Thyroid gland (tissue), 4 donors: ENCODE results near the gene CBR4. TPM values are rescaled to one million over a fixed set of nuclear protein-coding genes. Genes with fewer than 3 reads are reported as not detected.
A peak's percentile ranks its signal among the peaks of the same experiment; 100 is the strongest.

Experiments
- DNase-seq, 2 donors: peaks; one replicate each; pipeline ENCODE4 v3.0.0-alpha.2; 2019
- H3K27ac ChIP-seq, 3 donors: fragments of 200-600 bp; sonication (generic); 1 replicate in 2 of 3; 2 replicates in 1 of 3; pipeline ENCODE4 v1.5.1; 2016 to 2019; ENCODE audit warnings: mild to moderate bottlenecking in 1 of 3, moderate library complexity in 1 of 3
- H3K27me3 ChIP-seq: fragments of 200-600 bp; sonication (generic); one replicate; pipeline ENCODE4 v1.5.1; 2019
- H3K36me3 ChIP-seq, 2 donors: fragments of 200-600 bp; sonication (generic); one replicate each; pipeline ENCODE4 v1.5.1; 2016 to 2019
- H3K4me1 ChIP-seq, 2 donors: fragments of 200-600 bp; sonication (generic); one replicate each; pipeline ENCODE4 v1.5.1; 2017 to 2019
- H3K4me3 ChIP-seq, 3 donors: fragments of 200-600 bp; sonication (generic); replicated peaks in 1 of 3; 1 replicate in 2 of 3; 2 replicates in 1 of 3; pipeline ENCODE4 v1.5.1; 2016; ENCODE audit warnings: mild to moderate bottlenecking in 1 of 3
- H3K9me3 ChIP-seq: fragments of 200-600 bp; sonication (generic); one replicate; pipeline ENCODE4 v1.5.1; 2017
- POLR2A ChIP-seq, 2 donors: fragments of 450-650 bp; IDR thresholded peaks; one replicate each; pipeline ENCODE4 v1.6.1; 2017; ENCODE audit warnings: antibody characterized with exemption in 2 of 2, mild to moderate bottlenecking in 2 of 2, moderate library complexity in 1 of 2
- WGBS, 2 donors: methylation state at CpG; one replicate each; pipeline ENCODE4 v1.1.5; 2017; 5-methylcytosine and 5-hydroxymethylcytosine counted together
- intact Hi-C: fragments of 100-400 bp; cut with DNase I; formaldehyde crosslinking; loops from one replicate; pipeline ENCODE4 v1.15.1; 2023
- total RNA-seq, 4 donors: library from RNA; depleted of rRNA; stranded (reverse); fragments of >200 nt; gene quantifications; one replicate each; pipeline ENCODE4 v1.2.3, GENCODE V29; 2016
- TF ChIP-seq, protein P1 (sequence below), 6 experiments: fragments of 200-600 bp in 3 of 6; fragments of 450-650 bp in 3 of 6; sonication (generic) in 3 of 6; IDR thresholded peaks; one replicate each; pipeline ENCODE4 v1.5.1; 2016 to 2019; ENCODE audit warnings: antibody characterized with exemption in 6 of 6, mild to moderate bottlenecking in 2 of 6, inconsistent platforms in 1 of 6, moderate library complexity in 1 of 6

CBR4 gene
- total RNA-seq, 4 donors from 2014 or later: 47.7 to 54.2 (median 49.9) TPM

GRCh38 chr4:169027663-169028062, 17.6 kb upstream of the CBR4 start:
- no peak for DNase-seq
- TF ChIP-seq, protein P1, sequence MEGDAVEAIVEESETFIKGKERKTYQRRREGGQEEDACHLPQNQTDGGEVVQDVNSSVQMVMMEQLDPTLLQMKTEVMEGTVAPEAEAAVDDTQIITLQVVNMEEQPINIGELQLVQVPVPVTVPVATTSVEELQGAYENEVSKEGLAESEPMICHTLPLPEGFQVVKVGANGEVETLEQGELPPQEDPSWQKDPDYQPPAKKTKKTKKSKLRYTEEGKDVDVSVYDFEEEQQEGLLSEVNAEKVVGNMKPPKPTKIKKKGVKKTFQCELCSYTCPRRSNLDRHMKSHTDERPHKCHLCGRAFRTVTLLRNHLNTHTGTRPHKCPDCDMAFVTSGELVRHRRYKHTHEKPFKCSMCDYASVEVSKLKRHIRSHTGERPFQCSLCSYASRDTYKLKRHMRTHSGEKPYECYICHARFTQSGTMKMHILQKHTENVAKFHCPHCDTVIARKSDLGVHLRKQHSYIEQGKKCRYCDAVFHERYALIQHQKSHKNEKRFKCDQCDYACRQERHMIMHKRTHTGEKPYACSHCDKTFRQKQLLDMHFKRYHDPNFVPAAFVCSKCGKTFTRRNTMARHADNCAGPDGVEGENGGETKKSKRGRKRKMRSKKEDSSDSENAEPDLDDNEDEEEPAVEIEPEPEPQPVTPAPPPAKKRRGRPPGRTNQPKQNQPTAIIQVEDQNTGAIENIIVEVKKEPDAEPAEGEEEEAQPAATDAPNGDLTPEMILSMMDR (IDR thresholded peaks at IDR 0.05): no peak
- TF ChIP-seq POLR2A (IDR thresholded peaks at IDR 0.05): no peak
- intact Hi-C loops: loop anchor here (5.0 kb wide), 1 partner anchor 460 kb away; no protein-coding TSS in a partner anchor
- Histone ChIP-seq H3K9me3 (no peaks in the 10 kb centered on the region), H3K4me1 (peaks cover 0 to 7% of the 10 kb centered on the region in 2 donors), H3K36me3 (no peaks in the 10 kb centered on the region), H3K27ac (no peak overlapping the region), H3K27me3 (no peaks in the 10 kb centered on the region), H3K4me3 (no peak overlapping the region)
- WGBS, 2 donors: 93 to 96% methylated on average over 3 of the region's 3 CpGs

DNA sequence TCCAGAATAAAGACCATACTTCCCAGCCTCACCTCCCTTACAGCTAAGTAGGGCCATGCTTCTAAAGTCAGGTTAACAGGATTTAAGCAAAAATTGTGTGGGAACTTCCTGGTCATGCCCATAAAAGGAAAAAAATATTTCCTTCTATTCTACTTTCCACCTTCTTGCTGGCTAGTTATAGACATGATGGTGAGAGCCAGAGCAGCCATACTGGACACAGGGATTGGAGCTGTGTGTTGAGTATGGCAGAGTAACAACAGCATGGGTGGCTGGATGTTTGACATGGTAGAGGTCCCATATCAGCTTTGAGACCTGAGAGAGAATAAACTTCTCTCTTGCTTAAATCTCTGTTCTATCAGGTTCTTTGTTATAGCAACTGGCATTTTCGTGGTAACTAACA, 15.1 kb upstream of the CBR4 start:
- intact Hi-C loops: loop anchor here (5.0 kb wide), 1 partner anchor 462 kb away; no protein-coding TSS in a partner anchor
- no peaks in the 10 kb centered on the region for H3K9me3 ChIP-seq
- H3K4me1 ChIP-seq: no peaks in the 10 kb centered on the region
- peak overlapping the region in 1 of 3 donors; percentile 15 for H3K27ac ChIP-seq
- DNase-seq: no peak
- no peaks in the 10 kb centered on the region for H3K27me3 ChIP-seq
- TF ChIP-seq, protein P1 (IDR thresholded peaks at IDR 0.05): no peak
- no peak for TF ChIP-seq POLR2A (IDR thresholded peaks at IDR 0.05)
- no peaks in the 10 kb centered on the region for H3K36me3 ChIP-seq
- no peak overlapping the region for H3K4me3 ChIP-seq
- 94 to 97% methylated on average over 1 of the region's 1 CpG for WGBS, 2 donors

- Histone ChIP-seq H3K36me3 (no peaks in the 10 kb centered on the region), H3K27ac (peak overlapping the region in 1 of 3 donors; percentile 15), H3K27me3 (no peaks in the 10 kb centered on the region), H3K4me3 (no peak overlapping the region), H3K4me1 (no peaks in the 10 kb centered on the region), H3K9me3 (no peaks in the 10 kb centered on the region)
- intact Hi-C loops: loop anchor here (5.0 kb wide), 1 partner anchor 463 kb away; no protein-coding TSS in a partner anchor
- TF ChIP-seq POLR2A (IDR thresholded peaks at IDR 0.05): no peak
- TF ChIP-seq, protein P1 (IDR thresholded peaks at IDR 0.05): peak in 5 of 6 experiments; percentile 11 to 74 (median 64)
- no peak for DNase-seq
- WGBS, 2 donors: 33 to 34% methylated on average over 2 of the region's 2 CpGs
Observed at GRCh38 chr4:169024762-169025161, 14.7 kb upstream of the CBR4 start.

DNA sequence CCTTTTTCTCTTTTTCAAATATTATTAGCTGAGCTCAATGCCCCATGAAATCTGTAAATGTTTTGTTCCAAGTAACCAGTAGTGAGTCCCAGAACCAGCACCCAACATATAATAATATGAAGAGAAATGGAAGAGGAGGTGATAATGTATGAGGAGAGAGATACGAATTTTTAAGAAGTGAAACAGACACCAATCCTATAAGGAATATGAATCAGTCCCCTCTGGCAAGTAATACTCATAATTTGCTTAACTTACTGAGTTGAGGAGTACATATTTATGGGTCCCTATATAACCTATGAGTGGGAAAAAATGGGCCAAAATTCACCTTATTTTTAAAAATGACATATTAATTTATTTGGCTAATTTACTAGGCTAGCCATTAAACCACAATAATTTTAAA, 8.4 kb upstream of the CBR4 start:
- Histone ChIP-seq H3K4me1 (no peaks in the 10 kb centered on the region), H3K27ac (no peak overlapping the region), H3K36me3 (no peaks in the 10 kb centered on the region), H3K4me3 (no peak overlapping the region), H3K27me3 (no peaks in the 10 kb centered on the region), H3K9me3 (no peaks in the 10 kb centered on the region)
- DNase-seq: no peak
- WGBS, 2 donors: 86 to 92% methylated on average over 1 of the region's 1 CpG
- intact Hi-C loops: no loop called here
- TF ChIP-seq POLR2A (IDR thresholded peaks at IDR 0.05): no peak
- TF ChIP-seq, protein P1 (IDR thresholded peaks at IDR 0.05): no peak

DNA sequence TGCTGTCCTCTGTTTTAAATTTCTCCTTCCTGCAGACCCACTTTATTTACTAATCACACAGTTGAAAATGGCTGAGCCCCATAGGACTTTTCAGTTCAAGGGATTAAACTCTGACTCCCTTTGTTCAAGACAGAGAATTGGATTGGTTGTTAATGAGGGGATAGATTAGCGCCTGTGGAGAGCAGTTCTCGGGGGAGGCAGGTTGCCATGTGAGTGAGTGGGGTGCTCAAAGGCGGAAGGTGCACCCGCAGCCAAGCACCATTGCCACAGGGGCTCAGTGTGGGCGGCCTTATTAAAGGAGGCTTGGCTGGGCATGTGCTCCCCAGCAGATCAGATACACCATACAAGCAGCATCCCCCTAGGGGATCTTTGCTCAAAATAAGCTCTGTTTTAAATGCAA, 7.9 kb upstream of the CBR4 start:
- Histone ChIP-seq H3K27me3 (no peaks in the 10 kb centered on the region), H3K4me1 (no peaks in the 10 kb centered on the region), H3K27ac (no peak overlapping the region), H3K4me3 (no peak overlapping the region), H3K36me3 (no peaks in the 10 kb centered on the region), H3K9me3 (no peaks in the 10 kb centered on the region)
- intact Hi-C loops: no loop called here
- 90% methylated on average over 5 of the region's 5 CpGs for WGBS, 2 donors
- no peak for DNase-seq
- TF ChIP-seq POLR2A (IDR thresholded peaks at IDR 0.05): no peak
- TF ChIP-seq, protein P1 (IDR thresholded peaks at IDR 0.05): no peak
